HG03025 (cell line): ENCODE data around the gene IL1RAP.

Source experiments
- ATAC-seq: cut with Tn5 transposase; IDR thresholded peaks from one replicate; pipeline ENCODE4 v1.9.1; 2021; ENCODE audit warnings: mild to moderate bottlenecking, moderate library complexity; ENCODE audit not compliant: unreplicated experiment, low FRiP score

The IL1RAP gene

DNA sequence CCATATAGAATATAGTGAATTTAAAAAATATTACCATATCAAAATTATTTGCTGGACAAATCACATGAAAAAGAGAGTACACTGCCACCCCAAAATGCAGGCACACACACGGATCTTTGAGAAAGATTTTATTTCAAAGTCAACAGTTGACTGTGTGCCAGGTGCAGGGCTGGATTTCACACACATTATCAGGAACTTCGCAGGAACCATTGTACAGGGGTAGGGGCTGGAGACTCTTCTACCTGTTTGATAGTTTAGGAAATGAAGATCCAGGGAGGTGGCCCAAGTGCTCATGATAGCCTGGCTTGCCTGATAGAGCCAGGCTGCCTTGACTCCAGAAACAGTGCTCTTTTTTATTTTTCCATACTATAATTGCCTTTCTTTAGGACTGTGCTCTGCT, 54.2 kb downstream of the IL1RAP start:
- ATAC-seq: no peak

DNA sequence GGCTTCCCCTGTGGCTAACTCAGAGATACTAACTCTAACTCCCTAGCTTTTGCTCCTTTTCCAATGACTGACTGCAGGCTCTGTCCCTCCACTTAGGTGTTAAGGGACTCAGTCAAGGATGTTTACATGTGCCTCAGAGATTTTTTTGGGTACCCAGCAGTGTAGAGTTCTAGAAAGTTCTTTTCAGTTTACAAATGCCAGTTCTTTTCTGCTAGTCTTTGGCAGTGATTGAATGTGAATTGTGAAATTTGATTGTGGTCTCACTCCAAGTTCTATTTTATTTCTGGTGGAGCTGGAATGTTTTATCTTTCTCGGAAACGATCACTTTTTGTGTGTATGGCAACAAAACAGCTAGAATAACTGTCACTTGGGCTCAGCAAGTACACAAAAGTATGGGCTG, 60.6 kb downstream of the IL1RAP start:
- ATAC-seq: no peak

DNA sequence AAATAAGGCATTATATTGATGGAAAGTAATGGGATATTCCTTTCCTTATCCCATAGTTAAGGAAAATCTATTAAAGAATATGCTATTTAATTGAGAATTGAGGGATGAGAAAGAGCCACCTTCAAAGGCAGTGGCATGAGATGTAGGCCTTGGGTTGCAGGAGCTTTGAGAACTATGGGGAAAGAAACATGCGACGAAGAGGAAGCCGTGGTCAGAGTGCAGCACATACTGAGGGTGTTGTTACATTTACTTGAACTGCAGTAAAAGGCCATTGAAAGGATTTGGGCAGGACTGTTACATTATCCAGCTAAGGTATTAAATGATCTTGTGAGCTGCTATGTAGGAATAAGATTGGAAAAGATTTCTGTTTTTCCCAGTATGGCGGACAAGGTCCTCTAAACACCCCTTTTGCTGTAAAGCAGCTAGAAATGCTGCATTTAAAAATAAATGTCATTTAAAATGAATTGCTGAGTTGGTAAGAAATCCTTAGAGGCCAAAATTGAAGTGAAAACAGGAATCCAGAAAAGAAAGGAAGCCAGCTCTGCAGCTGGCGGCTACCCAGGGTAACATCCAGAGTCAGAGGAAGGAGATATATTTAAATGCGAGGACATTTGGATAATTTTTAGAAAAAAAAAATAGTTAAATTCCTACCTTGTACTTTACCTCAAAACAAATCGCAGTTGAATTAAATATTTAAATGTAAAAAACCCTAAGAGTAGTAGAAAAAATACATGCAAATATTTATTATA, 61.7 kb downstream of the IL1RAP start:
- ATAC-seq: no peak

DNA sequence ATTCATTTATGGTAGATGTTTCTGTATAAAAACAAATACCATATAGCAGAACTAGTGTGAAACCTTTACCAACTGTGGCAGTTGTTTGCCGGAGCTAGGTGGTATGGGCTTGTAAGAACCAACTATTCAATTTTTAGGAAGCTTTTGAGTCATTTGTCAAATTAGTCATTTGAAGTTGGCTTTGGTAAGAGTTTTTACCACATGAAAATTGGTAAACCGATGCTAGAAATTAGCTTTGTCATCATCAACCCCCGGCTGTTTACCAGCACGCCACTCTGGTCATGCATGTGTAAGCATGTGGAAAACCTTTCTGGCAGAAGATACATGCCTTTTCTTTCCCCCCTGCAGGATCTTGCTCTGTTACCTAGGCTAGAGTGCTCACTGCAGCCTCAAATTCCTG, 63.3 kb downstream of the IL1RAP start:
- ATAC-seq: no peak

DNA sequence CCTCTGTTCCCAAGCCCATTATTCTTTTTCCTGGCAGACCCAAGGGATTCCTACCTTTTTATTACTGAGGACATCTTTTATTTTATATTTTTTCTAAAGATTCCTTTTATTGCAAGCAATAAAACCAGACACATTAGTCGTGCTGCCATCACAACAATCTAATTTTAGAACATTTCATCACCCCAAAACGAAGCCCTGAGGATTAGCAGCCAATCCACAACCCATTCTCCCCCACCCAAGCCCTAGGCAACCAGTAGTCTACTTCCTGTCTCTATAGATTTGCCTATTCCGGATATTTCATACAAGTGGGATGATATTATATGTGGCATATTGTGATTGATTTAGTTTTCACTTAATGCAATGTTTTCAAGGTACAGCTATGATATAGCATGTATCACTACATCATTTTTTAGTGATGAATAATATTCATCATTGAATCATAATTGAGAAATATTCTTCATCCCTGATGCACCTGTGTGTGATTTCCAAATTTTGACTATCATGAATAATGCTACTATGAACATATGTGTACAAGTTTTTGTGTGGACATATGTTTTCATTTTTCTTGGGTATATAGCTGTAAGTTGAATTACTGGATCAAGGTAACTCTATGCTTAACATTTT, 65.7 kb downstream of the IL1RAP start:
- no peak for ATAC-seq

DNA sequence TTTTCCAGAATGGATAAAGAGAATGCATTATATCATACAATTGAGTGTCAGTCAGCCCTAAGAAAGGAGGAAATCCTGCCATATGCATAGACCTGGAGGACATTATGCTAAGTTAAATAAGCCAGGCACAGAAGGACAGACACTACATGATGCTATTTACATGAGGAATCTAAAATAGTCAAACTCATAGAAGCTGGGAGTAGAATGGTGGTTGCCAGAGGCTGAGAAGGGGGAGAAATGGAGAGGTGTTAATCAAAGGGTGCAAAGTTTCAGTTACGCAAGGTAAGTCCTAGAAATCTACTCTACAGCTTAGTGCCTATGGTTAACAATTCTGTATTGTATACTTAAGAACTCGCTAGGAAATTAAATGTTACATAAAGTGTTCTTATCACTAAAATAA, 66.5 kb downstream of the IL1RAP start:
- ATAC-seq: no peak

DNA sequence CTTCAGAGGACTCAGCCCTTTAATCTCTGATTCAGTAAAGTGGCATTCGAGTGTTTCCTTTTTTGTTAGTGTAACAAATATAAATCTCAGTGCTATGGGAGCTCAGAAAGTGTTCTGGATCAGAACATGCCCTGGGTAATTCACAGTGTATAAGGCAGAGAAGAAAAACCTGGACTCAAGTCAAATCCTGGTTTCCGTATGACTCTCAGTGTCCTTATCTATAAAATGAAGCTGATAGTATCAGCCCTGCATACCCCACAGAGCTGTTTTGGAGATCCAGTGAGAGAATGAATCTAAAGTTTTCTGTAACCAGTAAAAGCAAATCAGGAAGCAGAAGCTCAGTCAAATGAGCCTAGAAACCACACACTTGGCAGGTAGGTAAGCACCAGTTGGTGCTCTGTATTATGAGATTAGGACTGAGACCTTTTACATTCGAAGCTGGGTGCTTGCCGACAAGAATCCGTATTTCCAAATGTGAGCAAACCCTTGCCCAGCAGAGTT, 67.2 kb downstream of the IL1RAP start:
- no peak for ATAC-seq

DNA sequence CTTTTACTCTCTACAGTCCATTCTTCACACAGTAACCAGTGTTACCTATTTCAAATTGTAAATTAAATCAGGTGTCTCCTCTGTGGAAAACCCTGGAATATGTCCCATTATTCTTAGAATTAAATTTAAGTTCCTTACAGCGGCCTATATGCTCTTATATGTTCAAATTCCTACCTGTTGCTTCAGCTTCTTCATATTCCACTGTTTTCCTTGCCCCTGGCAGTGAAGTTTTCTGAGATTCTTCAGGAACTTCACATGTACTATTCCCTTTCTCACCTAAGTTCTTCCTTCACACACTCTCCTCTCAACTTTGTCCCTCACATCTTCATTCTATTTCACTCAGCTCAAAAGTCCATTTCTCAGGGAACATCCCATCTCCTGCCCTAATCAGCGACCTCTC, 68.8 kb downstream of the IL1RAP start:
- ATAC-seq: no peak

DNA sequence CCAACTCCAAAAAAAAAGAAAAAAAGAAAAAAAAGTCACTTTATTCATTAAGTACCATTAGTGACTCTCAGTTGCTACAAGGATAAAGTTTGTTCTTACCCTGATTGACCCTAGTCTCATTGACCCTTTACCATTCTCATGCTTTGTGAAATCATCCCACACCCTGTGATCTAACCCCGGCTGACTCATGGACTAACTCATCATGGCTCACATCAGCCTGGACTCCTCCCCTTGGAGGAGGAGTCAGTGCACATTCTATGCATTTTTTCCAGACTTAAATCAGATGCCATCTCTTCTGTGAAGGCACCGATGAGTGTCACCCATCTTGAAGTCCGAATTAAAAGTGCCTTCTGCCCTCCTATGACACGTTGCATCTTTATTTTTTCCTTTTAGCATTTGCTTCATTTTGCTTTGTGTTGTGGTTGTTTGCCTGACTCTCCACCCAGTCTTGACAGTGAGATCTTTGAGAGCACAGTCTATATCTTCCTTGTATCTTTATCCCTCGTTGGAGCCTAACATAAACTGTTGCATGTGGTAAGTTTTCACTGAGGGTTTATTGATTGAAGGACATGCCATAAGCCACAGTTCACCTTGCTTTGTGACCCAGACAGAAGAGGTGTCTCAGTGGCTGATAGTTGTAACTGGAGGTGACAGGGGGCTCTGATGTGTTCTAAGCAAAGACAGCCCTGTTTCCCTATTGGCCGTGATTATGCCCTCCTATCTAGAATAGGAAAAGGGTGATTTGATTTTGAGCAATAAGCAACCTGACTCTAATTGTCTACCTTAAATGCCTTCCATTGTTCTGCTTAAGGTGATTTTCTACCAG, 72.1 kb downstream of the IL1RAP start:
- no peak for ATAC-seq

DNA sequence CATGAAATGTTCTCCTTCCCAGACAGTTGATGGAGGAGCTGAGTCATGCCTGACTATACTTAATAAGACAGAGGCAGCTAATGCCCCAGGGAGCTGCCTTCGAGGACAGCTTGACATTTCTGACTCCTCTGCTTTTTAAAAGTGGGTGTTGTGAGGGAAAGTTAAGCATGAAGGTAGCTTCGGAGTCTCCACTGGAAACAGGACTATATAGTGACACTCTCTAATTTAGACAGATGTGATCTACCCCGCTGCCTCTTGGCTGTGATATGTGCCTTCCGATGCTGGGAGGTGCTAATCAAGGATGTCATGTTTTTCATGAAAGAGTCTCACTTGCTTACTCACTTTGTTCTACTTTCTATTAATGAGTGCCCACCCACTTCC, 72.7 kb downstream of the IL1RAP start:
- ATAC-seq: no peak

DNA sequence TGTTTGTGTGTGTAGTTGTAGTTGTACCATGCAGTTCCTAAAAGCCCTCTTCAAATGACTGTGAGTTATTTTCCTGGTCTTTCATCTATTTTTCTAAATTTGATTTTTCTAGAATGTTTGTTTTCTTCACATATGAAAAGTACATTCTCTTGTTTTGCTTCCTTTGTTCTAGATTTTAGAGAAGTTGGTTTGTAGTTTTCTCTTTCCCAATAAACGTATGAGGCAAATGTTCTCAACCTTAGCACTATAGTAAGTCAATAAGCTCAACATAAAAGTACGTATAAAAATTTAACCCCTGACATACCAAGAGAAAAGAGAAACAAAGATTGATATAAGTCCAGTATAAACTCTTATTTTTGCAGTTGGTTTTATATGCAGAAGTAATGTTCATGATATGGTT, 74.7 kb downstream of the IL1RAP start:
- ATAC-seq: no peak

DNA sequence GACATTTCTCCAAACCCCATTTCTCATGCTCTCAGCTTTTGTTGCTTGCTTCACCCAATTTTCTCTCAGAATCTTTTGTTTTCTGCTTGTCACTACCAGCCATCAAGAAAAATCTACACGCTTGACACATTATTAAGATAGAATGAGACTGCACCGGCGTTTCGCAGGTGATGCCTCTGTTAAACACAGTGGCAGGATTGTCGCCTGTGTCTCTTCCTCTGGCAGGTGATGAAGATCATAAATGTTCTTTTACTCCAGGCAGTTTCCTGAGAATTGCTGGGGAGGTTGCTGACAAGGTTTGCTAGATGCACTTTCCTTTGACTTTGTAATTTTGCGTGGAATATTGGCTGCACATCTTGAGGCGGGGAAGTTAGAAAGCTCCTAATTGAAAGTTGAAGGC, 75.4 kb downstream of the IL1RAP start:
- no peak for ATAC-seq

DNA sequence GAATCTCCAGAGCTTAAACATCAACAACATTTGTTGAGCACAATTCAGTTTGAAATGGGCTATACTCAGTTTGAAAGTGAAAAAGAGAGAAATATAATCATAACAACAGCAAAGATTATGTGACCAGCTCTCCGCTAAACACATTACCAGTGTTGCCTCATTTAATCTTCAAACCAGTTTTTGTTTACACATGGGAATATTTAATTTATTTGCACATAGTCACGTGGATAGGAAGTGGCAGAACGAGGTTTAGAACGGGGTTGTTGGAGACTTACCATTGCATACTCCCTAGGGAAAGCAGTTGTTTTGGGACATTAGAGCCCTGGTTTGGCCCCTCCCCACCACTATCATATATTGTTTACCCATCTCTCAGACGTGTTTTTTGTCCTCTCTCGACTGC, 77.2 kb downstream of the IL1RAP start:
- ATAC-seq: no peak

DNA sequence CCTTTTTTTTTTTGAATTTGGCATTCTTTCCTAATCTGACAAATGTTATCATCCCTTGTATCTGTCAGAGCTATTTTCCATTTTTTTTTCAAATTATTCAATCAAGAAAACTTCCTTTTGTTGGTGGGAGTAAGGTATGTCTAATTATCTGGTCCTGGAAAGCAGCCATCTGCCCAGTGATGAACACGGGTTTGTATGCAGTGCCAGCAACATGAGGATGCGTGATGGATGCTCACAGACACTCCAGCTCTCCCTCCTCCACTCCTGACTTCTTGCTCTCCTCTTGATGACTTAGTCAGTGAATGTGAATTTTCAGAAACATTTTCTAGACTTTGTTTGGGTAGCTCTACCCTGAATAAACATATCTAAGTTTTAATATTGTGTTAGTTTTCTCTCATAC, 79.2 kb downstream of the IL1RAP start:
- no peak for ATAC-seq

DNA sequence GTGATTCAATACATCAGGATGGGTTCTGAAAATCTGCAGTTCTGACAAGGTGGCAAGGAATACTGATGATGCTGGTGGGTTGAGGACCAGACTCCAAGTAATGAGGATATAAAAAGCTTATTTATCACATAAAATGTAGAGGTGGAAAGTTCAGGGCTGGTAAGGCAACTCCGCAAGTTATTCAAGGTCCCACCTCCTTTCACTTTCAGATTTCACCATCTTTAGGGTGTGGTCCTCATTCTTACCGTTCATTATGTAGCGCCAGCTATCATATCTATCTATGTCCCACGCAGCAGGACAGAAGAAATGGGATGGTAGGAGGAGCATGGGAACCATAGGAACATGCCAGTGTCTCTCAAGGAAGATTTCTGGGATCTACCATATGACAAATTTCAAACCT, 80.3 kb downstream of the IL1RAP start:
- no peak for ATAC-seq

DNA sequence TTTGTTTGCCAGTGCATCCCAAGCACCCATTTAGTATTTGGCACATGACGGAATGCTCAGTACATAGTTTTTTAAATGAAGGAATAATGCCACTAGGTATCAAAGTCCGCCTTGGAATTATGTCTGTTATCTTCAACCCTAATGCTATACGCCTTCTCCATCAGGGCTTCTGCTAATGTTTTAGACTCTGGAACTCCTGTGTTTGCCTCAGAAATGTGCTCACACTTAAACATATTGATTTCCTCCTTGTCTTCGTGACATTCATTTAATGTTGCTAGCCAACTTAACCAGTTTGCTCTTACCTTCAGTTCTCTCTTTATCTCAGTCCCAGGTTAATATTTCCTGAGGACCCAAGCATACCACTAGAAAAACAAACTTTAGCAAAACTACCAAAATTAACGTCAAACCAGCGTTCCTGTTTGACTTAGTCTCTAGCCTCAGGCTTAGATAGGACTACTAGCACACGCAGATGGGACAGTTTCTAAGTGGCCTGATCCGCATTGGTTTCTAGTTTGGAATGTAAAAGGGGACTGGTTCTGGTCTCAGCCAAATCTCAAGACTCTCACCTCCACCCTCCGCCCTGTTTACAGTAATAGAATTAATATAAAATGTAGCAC, 81.4 kb downstream of the IL1RAP start:
- no peak for ATAC-seq

DNA sequence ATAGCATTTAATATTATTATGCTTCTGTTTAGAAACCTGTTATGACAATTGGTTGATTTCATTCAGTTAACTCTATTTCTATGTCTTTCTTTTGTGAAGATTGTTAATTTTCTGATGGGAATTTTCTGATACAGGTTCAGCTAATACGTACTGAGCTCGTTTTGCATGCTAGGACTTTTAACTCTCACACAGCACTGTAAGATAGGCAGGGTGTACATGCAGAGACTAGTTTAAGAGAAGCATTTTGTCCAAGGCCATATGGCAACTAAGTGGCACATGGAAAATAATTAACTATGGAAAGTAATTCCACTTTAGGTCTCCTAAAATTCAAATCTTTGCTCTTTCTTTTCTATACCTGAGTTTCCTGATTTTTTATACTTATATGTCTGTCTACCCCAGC, 81.9 kb downstream of the IL1RAP start:
- no peak for ATAC-seq

DNA sequence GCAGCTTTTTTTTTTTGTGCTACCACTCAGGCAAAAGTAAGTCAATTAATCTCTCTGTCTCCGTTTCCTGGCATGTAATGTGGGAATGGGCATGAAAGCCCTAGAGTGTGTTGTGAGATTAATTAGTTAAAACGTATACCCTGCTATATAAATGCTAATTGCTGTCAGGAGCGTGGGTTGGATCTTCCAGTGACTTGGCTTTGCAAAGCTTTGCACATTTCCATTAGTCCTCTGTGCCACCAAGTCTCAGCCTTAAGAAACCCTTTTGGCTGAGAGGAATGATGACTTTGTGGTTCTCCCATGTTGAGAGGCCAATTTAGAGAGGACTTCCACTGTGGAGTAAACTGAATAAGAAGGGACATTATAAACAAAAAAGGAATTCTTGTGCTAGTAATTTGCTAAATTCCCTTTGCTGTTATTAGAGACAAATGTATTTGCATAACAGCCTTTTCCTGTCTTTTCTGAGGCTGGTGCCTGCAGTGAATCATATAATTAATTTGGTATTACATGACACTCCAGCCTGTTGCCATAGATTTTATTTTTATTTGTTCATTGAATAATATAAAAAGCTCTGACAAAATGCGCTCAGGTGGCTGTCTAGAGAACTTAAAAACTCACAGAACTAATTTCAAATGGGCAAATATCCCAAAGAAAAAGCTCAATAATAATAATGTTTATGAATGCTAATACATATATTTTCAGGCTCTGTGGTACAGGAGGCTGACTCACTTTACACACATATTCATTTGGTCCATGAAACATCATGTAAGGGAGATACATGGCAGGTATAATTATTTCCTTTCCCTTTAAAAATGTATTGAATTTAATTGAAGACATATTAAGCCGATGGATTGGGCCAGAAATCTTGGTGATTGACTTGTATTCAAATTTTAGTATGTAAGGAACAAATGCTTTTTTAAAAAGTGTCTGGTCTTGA, 82.7 kb downstream of the IL1RAP start:
- ATAC-seq: no peak

DNA sequence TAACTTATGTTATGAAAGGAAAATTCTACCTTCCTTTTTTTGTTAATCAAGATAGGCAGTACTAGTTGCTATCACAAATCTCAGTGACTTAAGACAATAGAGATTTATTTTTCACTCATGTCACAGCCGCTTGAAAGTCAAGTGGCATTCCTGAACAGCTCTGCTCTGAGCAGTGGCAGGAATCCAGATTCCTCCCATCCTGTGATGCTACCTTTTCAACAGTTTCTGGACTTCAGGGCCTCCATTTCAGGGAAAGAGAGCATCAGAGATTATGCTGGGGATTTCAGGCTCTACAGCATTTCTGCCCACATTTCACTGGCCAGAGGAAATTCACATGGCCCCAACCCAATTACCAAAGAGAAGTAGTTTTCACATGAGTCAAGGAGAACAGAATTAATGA, 83.4 kb downstream of the IL1RAP start:
- no peak for ATAC-seq

DNA sequence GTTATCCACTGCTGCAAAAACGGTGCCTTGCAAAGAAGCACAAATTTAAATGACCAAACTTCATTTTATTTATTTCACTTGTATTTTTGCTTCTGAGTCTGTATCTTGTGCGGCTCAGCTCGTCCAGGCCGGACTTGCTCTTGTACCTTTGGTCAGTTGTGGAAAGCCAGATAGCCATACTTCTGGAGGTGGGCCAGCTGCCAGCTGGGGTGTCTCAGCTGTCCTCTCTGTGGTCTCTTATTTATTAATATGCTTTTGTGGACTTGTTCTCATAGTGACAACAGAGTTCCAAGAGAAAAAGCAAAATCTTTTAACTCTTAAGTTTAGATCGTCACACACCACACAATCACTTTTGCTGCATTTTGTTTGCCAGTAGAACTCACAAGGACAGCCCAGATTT, 87.7 kb downstream of the IL1RAP start:
- ATAC-seq: no peak
